Limb (tissue), 2 donors: ENCODE results near the gene TVP23A.
"Not testable (repeated sequence)": the region's sequence is repeated elsewhere in the genome, so short reads cannot be mapped to it uniquely, and the experiment has no call there.

Experiments used
- DNase-seq, 2 donors: peaks; one replicate each; pipeline ENCODE4 v3.0.0-alpha.2; 2016; ENCODE audit errors: extremely low spot score in 2 of 2

TVP23A gene

DNA sequence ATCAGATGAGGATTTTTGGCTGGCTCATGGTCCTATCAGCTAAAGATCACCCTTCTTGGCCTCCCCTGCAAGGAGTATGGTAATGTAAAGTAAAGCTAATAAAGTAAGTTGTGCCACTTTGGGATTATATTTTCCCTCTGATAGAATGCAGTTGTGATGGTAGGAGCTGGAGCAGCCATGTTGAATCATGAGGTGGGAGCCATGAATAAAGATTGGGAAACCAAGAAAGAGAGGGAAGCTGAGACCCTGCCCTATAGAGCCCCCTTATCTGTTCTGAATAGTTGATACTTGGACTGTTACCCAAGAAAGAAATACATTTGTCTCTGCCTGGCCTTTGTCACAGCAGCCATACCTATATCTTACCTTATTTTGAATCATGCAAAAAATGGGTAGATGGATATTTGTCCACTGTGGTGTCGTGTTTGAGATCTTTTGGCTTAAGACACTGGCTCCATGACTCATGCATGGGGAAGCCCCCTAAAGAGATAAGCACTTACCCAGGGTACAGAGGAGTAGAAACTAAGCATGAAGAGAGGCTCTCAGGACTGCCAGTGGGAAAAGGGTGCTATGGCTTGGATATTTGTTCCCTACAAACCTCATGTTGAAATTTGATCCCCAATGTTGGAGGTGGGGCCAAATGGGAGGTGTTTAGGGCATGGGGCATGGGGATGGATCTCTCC is 17.7 kb upstream of the TVP23A start:
- no peak for DNase-seq

DNA sequence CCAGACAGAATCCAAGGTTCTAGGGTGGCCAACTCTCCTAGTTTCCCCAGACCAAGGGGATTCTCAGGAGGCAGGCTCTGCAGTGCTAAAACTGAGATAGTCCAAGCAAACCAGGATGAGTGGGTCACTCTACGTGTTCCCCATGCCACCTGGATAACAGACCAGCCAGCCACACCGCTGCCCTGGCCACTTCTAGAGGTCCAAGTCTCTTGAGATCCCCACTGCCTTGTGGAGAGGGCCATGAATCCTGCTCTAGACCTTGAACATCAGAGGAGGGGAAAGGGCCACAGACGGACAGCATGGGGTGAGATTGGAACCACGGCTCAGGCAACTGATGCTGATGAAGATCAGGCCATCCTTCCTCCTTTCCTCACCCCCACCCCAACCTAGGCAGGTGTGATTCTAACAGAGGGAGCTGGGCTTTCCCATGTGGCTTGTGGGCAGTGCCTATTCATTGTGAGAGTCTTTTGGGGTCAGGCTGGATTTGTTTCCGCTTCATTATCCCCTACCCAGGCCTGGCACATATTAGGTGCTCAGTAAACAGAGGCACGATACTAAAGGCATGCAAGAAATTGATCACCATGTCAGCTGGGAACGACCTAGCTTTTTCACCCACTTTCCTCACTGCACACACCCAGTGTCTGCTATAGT is 16.8 kb upstream of the TVP23A start:
- DNase-seq: no peak

- DNase-seq: no peak
These were observed 16.2 kb upstream of the TVP23A start for GRCh38 chr16:10834766-10835165.

DNA sequence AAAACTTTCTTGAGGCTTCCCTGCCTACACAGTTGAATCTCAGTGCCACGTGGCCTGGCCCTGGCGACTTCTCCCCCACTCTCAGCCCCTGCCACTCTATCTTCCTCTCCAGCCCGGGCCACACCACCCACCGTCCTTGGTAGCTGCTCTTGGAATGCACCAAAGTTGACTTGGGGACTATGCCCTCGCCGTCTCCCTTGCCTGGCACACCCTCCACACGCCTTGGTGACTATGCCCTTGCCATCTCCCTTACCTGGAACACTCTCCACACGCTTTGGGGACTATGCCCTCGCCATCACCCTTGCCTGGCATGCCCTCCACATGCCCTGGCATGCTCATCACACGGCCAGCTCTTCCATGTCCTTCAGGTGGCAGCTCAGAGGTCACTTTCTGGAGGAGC is 15.5 kb upstream of the TVP23A start:
- no peak for DNase-seq

GRCh38 chr16:10833271-10833670 is 14.7 kb upstream of the TVP23A start:
- DNase-seq: no peak

DNA sequence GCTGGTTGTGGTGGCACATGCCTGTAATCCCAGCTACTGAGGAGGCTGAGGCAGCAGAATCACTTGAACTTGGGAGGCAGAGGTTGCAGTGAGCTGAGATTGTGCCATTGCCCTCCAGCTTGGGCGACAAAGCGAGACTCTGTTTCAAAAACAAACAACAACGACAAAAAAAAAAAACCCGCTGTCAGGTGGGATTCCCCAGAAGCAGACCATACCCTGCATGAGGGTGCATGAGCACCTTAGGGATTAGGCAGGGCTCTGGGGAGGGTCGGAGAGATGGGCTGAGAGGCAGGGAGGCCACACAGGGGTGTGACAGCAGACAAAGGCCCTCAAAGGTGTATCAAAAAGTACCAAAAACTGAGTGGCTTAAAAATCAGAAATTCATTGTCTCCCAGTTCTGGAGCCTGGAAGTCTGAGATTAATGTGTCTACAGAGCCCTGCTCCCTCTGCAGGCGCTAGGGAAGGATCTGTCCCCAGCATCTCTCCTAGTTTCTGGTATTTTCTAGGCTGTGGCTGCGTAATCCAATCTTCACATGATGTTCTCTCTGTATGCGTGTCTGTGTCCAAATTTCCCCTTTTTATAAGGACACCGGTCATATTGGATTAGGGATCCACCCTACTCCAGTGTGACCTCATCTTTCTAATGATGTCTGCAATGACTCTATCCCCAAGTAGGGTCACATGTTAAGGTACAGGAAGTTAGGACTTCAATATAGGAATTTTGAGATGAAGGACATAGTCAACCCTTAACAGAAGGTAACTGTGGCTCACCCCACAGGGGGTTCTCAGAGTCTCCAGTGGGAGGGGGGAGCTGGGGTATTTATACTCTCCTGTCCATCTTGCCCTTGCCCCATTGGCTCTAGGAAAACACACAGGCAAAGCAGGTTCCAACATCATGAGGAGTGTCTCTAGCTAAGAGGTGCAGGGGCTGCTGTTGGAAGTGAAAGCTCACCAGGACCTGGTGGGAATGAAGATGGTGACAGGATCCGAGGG is 13.6 kb upstream of the TVP23A start:
- no peak for DNase-seq

GRCh38 chr16:10830240-10830639 is 11.6 kb upstream of the TVP23A start:
- not testable (repeated sequence) for DNase-seq

DNA sequence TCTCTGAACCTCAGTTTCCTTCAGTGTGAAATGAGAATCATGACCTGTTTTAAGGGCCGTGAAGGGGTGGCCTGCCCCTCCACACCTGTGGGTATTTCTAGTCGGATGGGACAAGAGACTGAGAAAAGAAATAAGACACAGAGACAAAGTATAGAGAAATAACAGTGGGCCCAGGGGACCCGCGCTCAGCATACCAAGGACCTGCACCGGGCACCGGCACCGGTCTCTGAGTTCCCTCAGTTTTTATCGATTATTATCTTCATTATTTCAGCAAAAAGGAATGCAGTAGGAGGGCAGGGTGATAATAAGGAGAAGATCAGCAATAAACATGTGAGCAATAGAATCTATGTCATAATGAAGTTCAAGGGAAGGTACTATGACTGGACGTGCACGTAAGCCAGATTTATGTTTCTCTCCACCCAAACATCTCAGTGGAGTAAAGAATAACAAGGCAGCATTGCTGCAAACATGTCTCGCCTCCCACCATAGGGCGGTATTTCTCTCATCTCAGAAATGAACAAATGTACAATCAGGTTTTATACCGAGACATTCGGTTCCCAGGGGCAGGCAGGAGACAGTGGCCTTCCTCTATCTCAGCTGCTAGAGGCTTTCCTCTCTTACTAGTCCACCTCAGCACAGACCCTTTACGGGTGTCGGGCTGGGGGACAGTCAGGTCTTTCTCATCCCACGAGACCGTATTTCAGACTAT is 10.9 kb upstream of the TVP23A start:
- not testable (repeated sequence) for DNase-seq

- DNase-seq: peak; percentile 86 to 92
These were observed 10.3 kb upstream of the TVP23A start for GRCh38 chr16:10828851-10829366.

GRCh38 chr16:10827691-10828341 is 9.2 kb upstream of the TVP23A start:
- peak; percentile 72 to 85 for DNase-seq

GRCh38 chr16:10824111-10824893 is 5.7 kb upstream of the TVP23A start:
- no peak for DNase-seq

- no peak for DNase-seq
These were observed 4.1 kb upstream of the TVP23A start for GRCh38 chr16:10822702-10823101.

GRCh38 chr16:10820546-10820945 is 2.0 kb upstream of the TVP23A start:
- DNase-seq: no peak

- no peak for DNase-seq
These were observed 1.1 kb downstream of the TVP23A start for GRCh38 chr16:10817514-10817913.

GRCh38 chr16:10813099-10813455 is 5.5 kb downstream of the TVP23A start:
- DNase-seq: no peak

GRCh38 chr16:10812312-10813098 is 6.1 kb downstream of the TVP23A start:
- DNase-seq: no peak

- no peak for DNase-seq
These were observed 8.9 kb downstream of the TVP23A start for GRCh38 chr16:10809706-10810105.

GRCh38 chr16:10808850-10809249 is 9.7 kb downstream of the TVP23A start:
- no peak for DNase-seq

- DNase-seq: no peak
These were observed 10.4 kb downstream of the TVP23A start for GRCh38 chr16:10808218-10808617.
